Hepatocyte (in vitro differentiated cells): Measurements from ENCODE around the gene LRRTM1.

ENCODE experiments used
- CTCF ChIP-seq: fragments of 200-600 bp; sonication (generic); IDR thresholded peaks from 2 replicates; pipeline ENCODE4 v1.5.1; 2016; ENCODE audit warnings: antibody characterized with exemption, mild to moderate bottlenecking; ENCODE audit not compliant: poor library complexity
- EZH2 ChIP-seq: fragments of 200-600 bp; sonication (generic); IDR thresholded peaks from 2 replicates; pipeline ENCODE4 v1.6.1; 2016; ENCODE audit warnings: antibody characterized with exemption, mild to moderate bottlenecking, borderline replicate concordance
- EZH2phosphoT487 ChIP-seq: fragments of 200-600 bp; sonication (generic); IDR thresholded peaks from one replicate; pipeline ENCODE4 v1.6.1; 2018; ENCODE audit warnings: antibody characterized with exemption, mild to moderate bottlenecking, low read depth, moderate library complexity; ENCODE audit not compliant: unreplicated experiment, severe bottlenecking

GRCh38 chr2:80303006-80303908, 1.3 kb downstream of the LRRTM1 start:
- TF ChIP-seq EZH2 = no peak
- no peak for TF ChIP-seq CTCF
- TF ChIP-seq EZH2phosphoT487 = no peak
